ENCODE measurements around the gene AP2A2.

The AP2A2 gene

GRCh38 chr11:975827-976226 lies 50.2 kb downstream of the AP2A2 start:
- Histone ChIP-seq H3K27ac (ENCODE audit: low read depth, low read length) (no peak overlapping the region), H3K4me2 (ENCODE audit: low read length) (no peak overlapping the region), H3K9me3 (ENCODE audit: control insufficient read depth, insufficient read depth, low read length) (no peaks in the 10 kb centered on the region), H3K4me3 (ENCODE audit: low read length) (no peak overlapping the region), H3K27me3 (ENCODE audit: control insufficient read depth, low read length) (no peaks in the 10 kb centered on the region), H3K9me2 (replicated peaks; ENCODE audit: control insufficient read depth, low read length) (no peaks in the 10 kb centered on the region), H3F3A (ENCODE audit: control insufficient read depth, insufficient read depth) (no peaks in the 10 kb centered on the region), H3K36me3 (ENCODE audit: control insufficient read depth, low read length) (peaks cover 26% of the 10 kb centered on the region), H3K79me2 (ENCODE audit: control insufficient read depth, low read length) (no peaks in the 10 kb centered on the region), H4K20me1 (ENCODE audit: control insufficient read depth, insufficient read depth, low read depth, low read length) (no peaks in the 10 kb centered on the region; the same call in 1 of the 2 replicates), H3K4me1 (ENCODE audit: control insufficient read depth, low read length) (no peaks in the 10 kb centered on the region)
- no peak for TF ChIP-seq EZH2phosphoT487 (IDR thresholded peaks at IDR 0.05; ENCODE audit: borderline replicate concordance, low read length)
- TF ChIP-seq, protein P1, sequence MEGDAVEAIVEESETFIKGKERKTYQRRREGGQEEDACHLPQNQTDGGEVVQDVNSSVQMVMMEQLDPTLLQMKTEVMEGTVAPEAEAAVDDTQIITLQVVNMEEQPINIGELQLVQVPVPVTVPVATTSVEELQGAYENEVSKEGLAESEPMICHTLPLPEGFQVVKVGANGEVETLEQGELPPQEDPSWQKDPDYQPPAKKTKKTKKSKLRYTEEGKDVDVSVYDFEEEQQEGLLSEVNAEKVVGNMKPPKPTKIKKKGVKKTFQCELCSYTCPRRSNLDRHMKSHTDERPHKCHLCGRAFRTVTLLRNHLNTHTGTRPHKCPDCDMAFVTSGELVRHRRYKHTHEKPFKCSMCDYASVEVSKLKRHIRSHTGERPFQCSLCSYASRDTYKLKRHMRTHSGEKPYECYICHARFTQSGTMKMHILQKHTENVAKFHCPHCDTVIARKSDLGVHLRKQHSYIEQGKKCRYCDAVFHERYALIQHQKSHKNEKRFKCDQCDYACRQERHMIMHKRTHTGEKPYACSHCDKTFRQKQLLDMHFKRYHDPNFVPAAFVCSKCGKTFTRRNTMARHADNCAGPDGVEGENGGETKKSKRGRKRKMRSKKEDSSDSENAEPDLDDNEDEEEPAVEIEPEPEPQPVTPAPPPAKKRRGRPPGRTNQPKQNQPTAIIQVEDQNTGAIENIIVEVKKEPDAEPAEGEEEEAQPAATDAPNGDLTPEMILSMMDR (IDR thresholded peaks at IDR 0.05; ENCODE audit: low read depth, low read length, poor library complexity, severe bottlenecking): no peak

- no peak overlapping the region for H3K4me2 ChIP-seq (ENCODE audit: low read length)
- H3K36me3 ChIP-seq (ENCODE audit: control insufficient read depth, low read length): peaks cover 32% of the 10 kb centered on the region
- no peaks in the 10 kb centered on the region; the same call in 1 of the 2 replicates for H4K20me1 ChIP-seq (ENCODE audit: control insufficient read depth, insufficient read depth, low read depth, low read length)
- H3K27me3 ChIP-seq (ENCODE audit: control insufficient read depth, low read length): no peaks in the 10 kb centered on the region
- no peaks in the 10 kb centered on the region for H3F3A ChIP-seq (ENCODE audit: control insufficient read depth, insufficient read depth)
- no peaks in the 10 kb centered on the region for H3K9me2 ChIP-seq (replicated peaks; ENCODE audit: control insufficient read depth, low read length)
- no peaks in the 10 kb centered on the region for H3K4me1 ChIP-seq (ENCODE audit: control insufficient read depth, low read length)
- H3K9me3 ChIP-seq (ENCODE audit: control insufficient read depth, insufficient read depth, low read length): no peaks in the 10 kb centered on the region
- no peak for TF ChIP-seq EZH2phosphoT487 (IDR thresholded peaks at IDR 0.05; ENCODE audit: borderline replicate concordance, low read length)
- TF ChIP-seq, protein P1 (IDR thresholded peaks at IDR 0.05; ENCODE audit: low read depth, low read length, poor library complexity, severe bottlenecking): no peak
- no peaks in the 10 kb centered on the region for H3K79me2 ChIP-seq (ENCODE audit: control insufficient read depth, low read length)
- no peak overlapping the region for H3K4me3 ChIP-seq (ENCODE audit: low read length)
- H3K27ac ChIP-seq (ENCODE audit: low read depth, low read length): no peak overlapping the region
These were observed 50.9 kb downstream of the AP2A2 start for GRCh38 chr11:976431-977160.

DNA sequence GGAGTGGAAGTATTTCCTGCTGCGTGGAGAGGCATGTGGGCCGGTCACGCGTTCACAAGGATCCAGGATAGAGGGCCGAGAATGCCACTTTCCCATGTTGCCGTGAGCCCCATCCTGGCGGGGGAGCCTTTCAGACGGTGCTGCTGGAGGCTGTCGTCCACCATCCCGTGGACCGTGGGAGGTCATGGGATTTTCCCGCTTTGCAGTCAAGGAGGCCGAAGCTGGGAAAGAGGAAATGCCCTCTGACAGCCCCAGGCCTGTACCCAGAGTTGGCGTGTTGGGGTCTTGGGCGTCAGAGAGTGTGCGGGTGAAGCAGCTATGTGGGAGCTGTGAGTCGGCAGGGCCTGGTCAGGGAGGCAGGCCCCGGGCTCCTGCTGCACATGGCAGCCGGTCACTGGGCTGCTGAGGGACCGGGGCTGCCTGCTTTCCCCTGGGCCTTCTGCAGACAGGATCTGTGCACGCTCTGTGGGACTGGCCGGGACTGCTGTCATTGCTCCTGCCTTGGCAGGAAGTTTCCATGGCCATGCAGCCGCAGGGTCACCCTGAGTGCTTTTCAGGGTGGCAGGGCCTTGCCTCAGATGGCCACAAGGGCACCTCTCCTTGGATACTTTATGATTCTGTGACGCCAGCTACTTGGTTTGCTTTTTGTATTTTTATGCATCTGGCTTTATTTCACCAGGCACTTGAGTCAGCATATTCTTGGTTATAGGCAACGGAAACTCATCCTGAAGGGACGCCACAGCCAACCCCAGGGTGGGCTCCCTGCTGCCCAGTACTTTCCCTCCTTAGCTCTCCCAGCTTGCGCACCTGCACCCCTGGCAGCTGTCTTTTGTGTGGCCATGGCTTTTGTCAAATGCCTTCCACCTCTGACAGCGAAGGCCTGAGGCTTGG lies 52.4 kb downstream of the AP2A2 start:
- H3K4me1 ChIP-seq (ENCODE audit: control insufficient read depth, low read length): no peaks in the 10 kb centered on the region
- H3K9me3 ChIP-seq (ENCODE audit: control insufficient read depth, insufficient read depth, low read length): no peaks in the 10 kb centered on the region
- H3K4me2 ChIP-seq (ENCODE audit: low read length): no peak overlapping the region
- H4K20me1 ChIP-seq (ENCODE audit: control insufficient read depth, insufficient read depth, low read depth, low read length): no peaks in the 10 kb centered on the region; the same call in 1 of the 2 replicates
- no peaks in the 10 kb centered on the region for H3K9me2 ChIP-seq (replicated peaks; ENCODE audit: control insufficient read depth, low read length)
- no peak overlapping the region for H3K4me3 ChIP-seq (ENCODE audit: low read length)
- no peaks in the 10 kb centered on the region for H3K27me3 ChIP-seq (ENCODE audit: control insufficient read depth, low read length)
- peaks cover 19% of the 10 kb centered on the region for H3K36me3 ChIP-seq (ENCODE audit: control insufficient read depth, low read length)
- TF ChIP-seq, protein P1 (IDR thresholded peaks at IDR 0.05; ENCODE audit: low read depth, low read length, poor library complexity, severe bottlenecking): no peak
- TF ChIP-seq EZH2phosphoT487 (IDR thresholded peaks at IDR 0.05; ENCODE audit: borderline replicate concordance, low read length): no peak
- H3K27ac ChIP-seq (ENCODE audit: low read depth, low read length): no peak overlapping the region
- H3F3A ChIP-seq (ENCODE audit: control insufficient read depth, insufficient read depth): no peaks in the 10 kb centered on the region
- H3K79me2 ChIP-seq (ENCODE audit: control insufficient read depth, low read length): no peaks in the 10 kb centered on the region
